NCI-H1417 treated with DMSO at 0.1 percent for 48 hours (cell line): ENCODE results near the gene SH2D3C.

Experiments used
- DNase-seq: peaks from one replicate; lab custom pipeline; 2025; lab: John Stamatoyannopoulos, UW

SH2D3C gene

DNA sequence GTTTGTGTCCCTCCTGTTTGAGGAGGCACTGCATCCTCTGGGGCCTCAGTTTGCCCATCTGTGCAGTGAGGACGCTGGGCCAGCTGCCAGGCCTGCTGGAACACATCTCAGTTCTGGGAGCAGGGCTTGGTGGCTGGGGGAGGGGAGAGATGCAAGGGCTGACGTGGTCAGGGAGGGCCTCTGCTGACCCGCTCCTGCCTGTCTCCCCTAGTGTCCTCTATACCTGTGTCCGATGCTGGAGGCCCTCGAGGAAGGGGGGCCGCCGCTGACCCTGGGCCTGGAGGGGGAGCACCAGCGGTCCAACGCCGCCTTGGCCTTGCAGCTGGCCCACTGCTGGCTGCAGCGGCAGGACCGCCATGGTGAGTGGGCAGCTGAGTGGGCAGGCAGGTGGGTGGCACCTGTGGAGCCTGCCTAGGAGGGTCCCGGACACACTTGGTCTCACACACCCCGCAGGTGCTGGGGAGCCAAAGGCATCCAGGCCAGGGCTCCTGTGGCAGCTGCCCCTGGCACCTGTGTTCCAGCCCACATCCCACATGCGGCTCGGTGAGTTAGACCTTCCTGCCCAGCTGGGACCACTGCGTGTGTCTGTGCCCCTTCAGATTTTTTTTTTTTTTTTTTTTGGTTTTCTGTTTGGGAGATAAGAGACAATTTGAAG is 30.0 kb upstream of the SH2D3C start:
- DNase-seq: no peak

GRCh38 chr9:127806871-127807270 is 28.4 kb upstream of the SH2D3C start:
- DNase-seq: no peak

- DNase-seq: no peak
These were observed 27.2 kb upstream of the SH2D3C start for GRCh38 chr9:127805620-127806019.

DNA sequence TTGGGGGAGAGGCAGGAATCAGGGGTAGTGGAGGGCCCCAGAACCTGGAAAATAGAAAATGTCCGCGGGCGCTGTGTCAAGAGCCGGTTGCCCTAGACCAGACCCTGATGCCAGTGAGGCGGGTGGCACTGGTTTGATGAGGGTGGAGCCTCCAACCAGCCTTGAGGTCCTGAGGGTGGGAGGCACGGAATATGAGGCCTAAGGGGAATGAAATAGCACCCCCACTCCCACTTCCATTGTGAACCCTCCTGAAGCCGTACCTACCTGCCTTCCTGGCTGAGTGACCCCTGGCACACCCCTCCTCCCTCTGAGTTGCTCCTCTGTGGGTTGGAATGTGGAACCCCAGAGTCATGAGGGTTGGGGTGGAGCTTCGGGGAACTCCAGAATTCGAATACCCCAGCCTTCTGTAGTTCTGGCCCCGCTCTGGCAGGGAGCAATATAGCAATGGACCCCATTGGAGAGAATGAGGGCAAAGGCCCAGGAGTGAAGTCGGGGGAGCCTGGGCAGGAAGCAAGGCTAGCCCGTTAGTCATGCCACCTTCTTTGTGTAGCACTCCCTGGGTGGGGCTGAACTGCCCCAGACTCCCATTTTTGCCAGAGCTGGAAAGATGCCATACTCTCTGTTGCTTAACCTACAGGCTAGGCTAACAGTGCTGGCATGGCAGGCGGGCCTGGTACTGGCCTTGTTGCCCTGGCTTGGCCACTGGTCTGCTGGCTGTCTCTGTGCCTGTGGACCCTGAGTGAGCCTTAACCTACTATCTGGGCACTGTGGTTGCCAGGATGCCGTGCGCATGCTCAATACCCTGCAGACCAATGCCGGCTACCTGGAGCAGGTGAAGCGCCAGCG is 25.3 kb upstream of the SH2D3C start:
- no peak for DNase-seq

DNA sequence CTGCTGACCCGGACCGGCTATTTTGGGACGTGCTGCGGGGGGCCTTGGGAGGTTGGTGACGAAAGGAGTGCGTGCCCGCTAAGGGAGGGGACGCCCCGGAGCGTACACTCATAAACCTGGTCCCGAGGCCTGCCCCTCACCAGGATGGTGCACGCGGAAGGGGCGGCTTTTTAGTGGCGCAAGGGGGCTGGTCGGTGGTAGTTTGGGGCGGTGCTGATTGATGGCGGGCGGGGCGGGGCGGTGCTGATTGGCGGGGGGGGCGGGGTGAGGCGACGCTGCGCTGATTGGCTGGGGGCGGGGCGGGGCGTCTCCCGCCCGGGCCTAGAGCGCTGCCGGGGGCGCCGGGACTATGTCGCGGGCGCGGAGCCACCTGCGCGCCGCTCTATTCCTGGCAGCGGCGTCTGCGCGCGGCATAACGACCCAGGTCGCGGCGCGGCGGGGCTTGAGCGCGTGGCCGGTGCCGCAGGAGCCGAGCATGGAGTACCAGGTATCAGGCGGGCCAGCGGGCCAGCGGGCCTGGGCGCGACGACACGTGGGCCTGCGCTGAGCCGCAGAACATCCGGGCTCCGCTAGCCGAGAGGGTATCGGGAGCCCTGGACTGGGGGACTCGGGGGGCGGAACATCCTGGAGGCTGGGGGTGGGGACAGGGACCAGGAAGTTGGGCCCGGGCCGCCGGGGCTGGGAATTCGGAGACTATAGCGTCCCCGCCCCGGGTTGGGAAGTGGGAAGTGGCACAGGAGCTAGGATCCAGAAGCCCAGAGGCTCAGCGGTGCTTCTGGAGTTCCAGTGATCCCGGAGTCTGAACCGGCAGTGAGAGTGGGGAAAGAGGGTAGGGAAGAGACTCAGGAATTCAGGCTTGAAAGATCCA is 24.3 kb upstream of the SH2D3C start, which contains the start of gene FPGS:
FPGS (plus strand) TSS at position 307 of the 868 bp plus-strand sequence; CDS start at position 350, 43 bp downstream.
- DNase-seq: peak; percentile 40

DNA sequence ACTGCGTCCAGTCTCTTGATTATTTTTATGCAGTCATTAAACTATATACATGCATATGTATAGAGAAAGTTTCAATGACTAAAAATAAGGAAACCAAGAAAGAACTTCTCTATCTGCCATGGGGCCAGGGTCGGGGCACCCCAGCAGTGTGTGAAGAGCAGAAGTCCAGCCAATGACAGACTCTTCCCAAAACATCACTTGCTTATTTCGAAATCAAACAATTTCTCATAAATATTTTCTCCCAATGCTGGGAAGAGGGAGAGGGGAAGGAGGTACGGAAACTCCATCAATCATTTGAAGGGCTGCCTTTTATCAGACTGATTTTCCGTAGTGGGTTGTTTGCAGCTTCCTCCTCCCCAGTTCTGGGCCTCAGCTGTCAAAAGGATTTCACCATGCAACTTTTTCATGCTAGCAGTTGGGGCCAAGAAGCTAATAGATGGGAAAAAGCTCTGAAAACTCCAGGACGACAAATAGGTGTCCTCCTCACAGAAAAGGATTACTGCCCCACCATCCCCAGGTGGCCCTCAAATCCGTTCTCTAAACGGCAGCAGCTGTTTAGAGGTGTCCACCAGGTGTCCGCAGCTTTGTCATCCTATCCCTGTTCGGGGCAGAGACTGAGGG is 23.6 kb upstream of the SH2D3C start:
- no peak for DNase-seq

DNA sequence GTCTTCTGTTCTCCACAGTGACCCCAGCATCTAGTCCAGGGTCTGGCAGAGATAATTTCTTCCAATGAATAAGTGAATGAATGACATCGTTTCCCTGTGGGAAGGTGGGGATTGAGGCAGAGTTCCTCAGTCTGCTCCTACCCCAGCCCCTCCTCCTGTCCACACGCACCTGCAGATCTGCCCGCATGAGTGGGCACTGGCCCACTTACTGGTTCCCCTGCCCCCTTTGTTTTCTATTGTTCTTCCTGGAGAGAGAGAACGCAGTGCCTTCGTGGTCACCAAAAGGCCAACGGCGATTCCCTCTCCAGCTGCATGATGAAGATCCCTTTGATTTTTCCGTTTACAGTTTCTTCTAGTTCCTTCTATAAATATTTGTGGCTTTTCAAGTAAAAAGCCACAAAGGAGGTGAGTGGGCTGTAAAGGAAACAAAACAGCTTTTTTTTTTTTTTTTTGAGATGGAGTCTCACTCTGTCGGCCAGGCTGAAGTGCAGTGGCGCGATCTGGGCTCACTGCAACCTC is 18.4 kb upstream of the SH2D3C start:
- no peak for DNase-seq

GRCh38 chr9:127796225-127796813 is 17.9 kb upstream of the SH2D3C start:
- DNase-seq: no peak

- no peak for DNase-seq
These were observed 15.7 kb upstream of the SH2D3C start for GRCh38 chr9:127794001-127794791.

DNA sequence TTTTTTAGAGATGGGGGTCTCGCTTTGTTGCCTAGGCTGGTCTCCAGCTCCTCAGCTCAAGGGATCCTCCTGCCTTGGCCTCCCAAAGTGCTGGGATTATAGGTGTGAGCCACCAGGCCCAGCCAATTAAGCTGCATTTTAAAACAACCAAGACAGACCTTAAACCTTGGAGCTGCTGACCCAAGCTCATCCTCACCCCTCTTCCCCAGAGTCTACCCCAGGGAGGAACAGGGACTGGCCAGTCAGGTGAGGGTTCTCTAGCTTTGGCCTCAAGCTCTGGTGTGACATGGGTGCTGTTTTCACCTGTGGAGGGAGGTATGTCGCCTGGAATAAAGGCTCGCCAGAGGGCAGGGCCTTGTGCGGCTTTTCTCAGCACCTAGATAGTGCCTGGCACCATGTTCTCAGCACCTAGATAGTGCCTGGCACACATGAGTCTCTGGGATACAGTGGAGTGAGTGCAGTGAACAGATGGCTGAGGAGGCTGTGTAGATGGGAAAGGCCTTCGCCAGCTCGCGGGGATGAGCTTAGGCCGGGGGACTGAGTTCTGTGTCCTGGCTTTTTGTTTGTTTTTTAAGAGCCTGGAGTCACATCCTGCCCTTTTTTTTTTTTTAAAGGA is 14.7 kb upstream of the SH2D3C start:
- DNase-seq: no peak

DNA sequence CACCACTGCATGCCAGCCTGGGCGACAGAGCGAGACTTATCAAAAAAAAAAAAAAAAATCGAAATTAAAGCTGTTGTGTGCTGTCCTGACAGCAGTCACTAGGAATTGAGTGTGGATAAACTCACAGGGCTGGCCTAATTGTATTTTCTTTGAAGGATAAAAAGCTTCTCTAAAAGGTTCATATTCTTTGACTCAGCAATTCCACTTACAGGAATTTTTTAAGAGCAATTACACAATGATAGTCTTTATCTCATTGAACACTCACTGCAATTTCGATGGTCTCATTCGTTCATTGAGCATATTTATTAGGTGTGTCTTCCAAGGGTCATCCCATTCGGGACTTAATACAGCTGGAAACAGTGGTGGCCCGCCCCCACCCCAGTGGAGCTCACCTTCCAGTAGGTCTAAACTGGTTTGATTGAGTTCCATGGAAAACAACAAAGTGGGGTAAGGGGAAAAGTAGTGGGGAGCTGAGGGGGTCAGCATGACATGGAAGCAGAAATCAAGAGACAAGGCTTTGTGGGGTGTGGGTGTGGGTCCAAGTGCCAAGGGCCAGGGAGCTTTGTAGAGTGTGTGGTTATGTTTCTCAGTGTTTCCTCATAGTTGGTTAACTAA is 14.1 kb upstream of the SH2D3C start:
- DNase-seq: no peak

- no peak for DNase-seq
These were observed 12.6 kb upstream of the SH2D3C start for GRCh38 chr9:127791085-127791484.

DNA sequence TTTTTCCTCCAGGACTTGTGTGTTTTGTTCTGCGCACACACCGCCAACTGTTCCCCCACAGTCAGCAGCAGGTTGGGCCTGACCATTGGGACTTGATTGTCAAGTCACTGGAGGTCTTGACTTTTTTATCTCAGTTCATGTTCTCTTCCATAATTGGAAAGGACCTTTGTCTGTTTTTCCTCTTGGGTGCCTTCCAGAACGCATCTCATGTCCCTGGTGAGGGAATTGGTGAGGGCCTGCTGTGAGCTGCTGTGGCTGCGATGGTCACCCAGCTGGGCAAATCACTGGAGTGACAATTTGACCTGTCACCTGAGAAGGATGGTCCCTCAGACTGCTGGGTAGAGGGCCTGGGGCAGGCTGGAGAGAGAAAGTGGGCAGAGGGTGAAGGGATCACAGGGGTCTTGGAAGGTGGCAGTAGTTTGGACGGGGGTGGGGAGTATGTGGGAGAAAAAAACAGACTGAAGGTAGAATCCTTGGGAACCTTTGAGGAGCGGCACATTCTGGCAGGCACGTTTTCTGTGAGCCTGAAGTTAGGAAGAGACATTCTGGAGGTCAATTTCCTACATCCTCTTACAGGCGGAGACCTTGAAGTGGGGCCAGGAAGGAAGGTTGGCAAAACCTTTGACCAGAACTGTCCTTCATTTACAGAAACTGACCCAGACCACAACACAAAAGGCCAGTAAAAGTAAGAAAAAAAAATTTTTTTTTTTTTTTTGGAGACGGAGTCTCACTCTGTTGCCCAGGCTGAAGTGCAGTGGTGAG is 11.8 kb upstream of the SH2D3C start:
- DNase-seq: no peak

- DNase-seq: no peak
These were observed 10.7 kb upstream of the SH2D3C start for GRCh38 chr9:127789179-127789578.

GRCh38 chr9:127788337-127789011 is 10.0 kb upstream of the SH2D3C start:
- no peak for DNase-seq

DNA sequence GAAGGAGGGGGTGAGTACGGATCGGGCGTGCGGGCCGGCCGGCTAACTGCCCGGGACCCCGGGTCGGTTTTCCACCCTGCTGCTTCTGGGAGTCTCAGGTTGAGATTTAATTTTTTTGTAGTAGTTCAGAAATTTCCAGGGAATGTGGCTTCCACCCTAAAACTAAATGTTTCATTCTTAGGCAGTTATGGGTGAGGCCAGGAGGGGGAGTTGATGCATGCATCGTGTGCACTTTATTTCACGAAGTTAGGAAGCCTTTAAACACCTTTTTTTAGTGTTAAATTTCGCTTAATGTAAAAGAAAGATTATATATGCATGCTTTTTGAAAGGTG is 8.3 kb upstream of the SH2D3C start:
- no peak for DNase-seq

DNA sequence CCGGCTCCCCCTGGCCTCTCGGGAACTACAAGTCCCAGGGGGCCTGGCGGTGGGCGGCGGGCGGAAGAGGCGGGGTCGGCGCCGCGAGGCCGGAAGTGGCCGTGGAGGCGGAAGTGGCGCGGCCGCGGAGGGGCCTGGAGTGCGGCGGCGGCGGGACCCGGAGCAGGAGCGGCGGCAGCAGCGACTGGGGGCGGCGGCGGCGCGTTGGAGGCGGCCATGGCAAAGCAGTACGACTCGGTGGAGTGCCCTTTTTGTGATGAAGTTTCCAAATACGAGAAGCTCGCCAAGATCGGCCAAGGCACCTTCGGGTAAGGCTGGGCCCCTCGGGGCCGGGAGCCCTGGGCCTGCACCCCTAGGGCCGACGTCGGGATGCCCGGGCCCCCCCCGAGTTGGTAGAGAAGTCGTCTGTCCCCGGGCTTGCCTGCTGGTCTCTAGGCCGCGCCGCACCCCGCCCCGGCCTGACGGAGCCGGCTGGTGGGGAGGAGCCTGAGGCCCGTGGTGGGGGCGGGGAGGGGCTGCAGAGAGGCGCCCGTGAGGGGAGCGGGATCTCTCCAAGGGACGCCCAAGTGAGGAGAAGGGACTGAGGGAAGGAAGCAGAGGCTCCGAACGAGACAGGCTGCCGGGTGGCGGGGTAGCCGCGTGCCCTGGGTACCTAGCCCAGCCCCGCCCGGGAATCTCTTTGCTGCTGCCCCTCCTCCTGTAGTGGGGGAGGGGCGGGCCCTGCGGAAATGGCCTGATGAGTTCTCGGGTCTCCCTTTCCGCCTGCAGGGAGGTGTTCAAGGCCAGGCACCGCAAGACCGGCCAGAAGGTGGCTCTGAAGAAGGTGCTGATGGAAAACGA is 7.7 kb upstream of the SH2D3C start, which contains the start of gene CDK9:
CDK9 (plus strand) TSS at position 102 of the 840 bp plus-strand sequence; CDS start at position 217, 115 bp downstream.
- peak; percentile 59 for DNase-seq
